Panc1 (cell line): ENCODE data around the gene CDKAL1.

Experiments
- CTCF ChIP-seq: fragments of 450-650 bp; IDR thresholded peaks from 2 replicates; pipeline ENCODE4 v1.5.1; 2017; ENCODE audit warnings: mild to moderate bottlenecking
- POLR2AphosphoS5 ChIP-seq: IDR thresholded peaks from 2 replicates; pipeline ENCODE4 v1.6.1; 2012; ENCODE audit warnings: mild to moderate bottlenecking, low read depth, low read length, moderate library complexity
- REST ChIP-seq, 2 experiments: IDR thresholded peaks; 2 replicates each; pipeline ENCODE4 v1.6.1; 2011 to 2012; ENCODE audit warnings: low read depth in 2 of 2, control low read depth in 1 of 2, low read length in 1 of 2, mild to moderate bottlenecking in 1 of 2, moderate library complexity in 1 of 2; ENCODE audit not compliant: insufficient read depth in 1 of 2

- TF ChIP-seq POLR2AphosphoS5 (no peak), CTCF (no peak), REST (IDR thresholded peaks at IDR 0.05; ENCODE audit: insufficient read depth in 1 of 2, low read depth in 2 of 2, low read length in 1 of 2) (no peak)
Measured at GRCh38 chr6:20876036-20876435, 341.8 kb downstream of the CDKAL1 start.
